Lung (tissue), 12 donors: ENCODE results near the gene TMEM245. TPM values are rescaled to one million over a fixed set of nuclear protein-coding genes. Genes with fewer than 3 reads are reported as not detected.
A peak's percentile ranks its signal among the peaks of the same experiment; 100 is the strongest.

Experiments
- ATAC-seq: fragments of 200-7000 bp; cut with Tn5 transposase; one replicate; pipeline ENCODE4 v1.9.1; 2020; ENCODE audit warnings: moderate number of reproducible peaks; ENCODE audit not compliant: insufficient read depth, low FRiP score
- DNase-seq, 3 donors: peaks; one replicate each; pipeline ENCODE4 v3.0.0-alpha.2; 2013 to 2017
- H3K27ac ChIP-seq, 2 donors: one replicate each; pipeline ENCODE4 v1.5.1; 2013; ENCODE audit warnings: mild to moderate bottlenecking in 2 of 2, moderate library complexity in 2 of 2, control low read depth in 1 of 2, inconsistent platforms in 1 of 2, low read depth in 1 of 2, low read length in 1 of 2
- H3K27me3 ChIP-seq, 3 donors: one replicate each; pipeline ENCODE4 v1.5.1; 2013; ENCODE audit warnings: low read length in 2 of 3; ENCODE audit not compliant: control insufficient read depth in 3 of 3, insufficient read depth in 3 of 3
- H3K36me3 ChIP-seq, 4 donors: one replicate each; pipeline ENCODE4 v1.5.1; 2013; ENCODE audit warnings: low read length in 4 of 4, mild to moderate bottlenecking in 1 of 4, moderate library complexity in 1 of 4; ENCODE audit not compliant: control insufficient read depth in 4 of 4, insufficient read depth in 4 of 4
- H3K4me1 ChIP-seq, 5 donors: one replicate each; pipeline ENCODE4 v1.5.1; 2013; ENCODE audit warnings: low read length in 5 of 5, mild to moderate bottlenecking in 2 of 5, moderate library complexity in 1 of 5; ENCODE audit not compliant: control insufficient read depth in 5 of 5, insufficient read depth in 5 of 5
- H3K4me3 ChIP-seq: one replicate; pipeline ENCODE4 v1.5.1; 2013; ENCODE audit warnings: mild to moderate bottlenecking, control low read depth, moderate library complexity
- H3K9ac ChIP-seq, 2 donors: one replicate each; pipeline ENCODE4 v1.5.1; 2013; ENCODE audit warnings: low read length in 2 of 2, control low read depth in 1 of 2; ENCODE audit not compliant: insufficient read depth in 1 of 2
- H3K9me3 ChIP-seq, 4 donors: one replicate each; pipeline ENCODE4 v1.5.1; 2013; ENCODE audit warnings: low read length in 3 of 4, mild to moderate bottlenecking in 1 of 4, moderate library complexity in 1 of 4; ENCODE audit not compliant: control insufficient read depth in 4 of 4, insufficient read depth in 3 of 4
- WGBS, 2 donors: extraction: QIAGEN DNeasy Blood & Tissue Kit; methylation state at CpG; one replicate each; pipeline ENCODE4 v1.1.7; 2013; 5-methylcytosine and 5-hydroxymethylcytosine counted together
- polyA plus RNA-seq, 2 donors: library from polyadenylated mRNA; stranded (reverse); fragments of 200-250 nt; gene quantifications; one replicate each; pipeline ENCODE4 v1.2.1, GENCODE V29; 2013
- total RNA-seq, 2 donors: library from RNA; depleted of rRNA in 1 of 2; stranded (reverse); fragments of >200 nt in 1 of 2; gene quantifications; one replicate each; pipeline ENCODE4 v1.2.1, GENCODE V29; 2014 to 2021
- TF ChIP-seq, protein P1 (sequence below): IDR thresholded peaks from 2 replicates; pipeline ENCODE4 v1.5.1; 2012; ENCODE audit warnings: mild to moderate bottlenecking; ENCODE audit errors: control extremely low read depth, extremely low read depth
- donor health status: control.
- donor health status: control.
- donor health status: Bipolar disorder and iron deficiency.
- donor health status: healthy.
- donor health status: DM: yes; HTN: yes; CAD: no.

TMEM245 gene
- total and polyA plus RNA-seq, 4 donors = 15.0 to 137 (median 42.0) TPM

DNA sequence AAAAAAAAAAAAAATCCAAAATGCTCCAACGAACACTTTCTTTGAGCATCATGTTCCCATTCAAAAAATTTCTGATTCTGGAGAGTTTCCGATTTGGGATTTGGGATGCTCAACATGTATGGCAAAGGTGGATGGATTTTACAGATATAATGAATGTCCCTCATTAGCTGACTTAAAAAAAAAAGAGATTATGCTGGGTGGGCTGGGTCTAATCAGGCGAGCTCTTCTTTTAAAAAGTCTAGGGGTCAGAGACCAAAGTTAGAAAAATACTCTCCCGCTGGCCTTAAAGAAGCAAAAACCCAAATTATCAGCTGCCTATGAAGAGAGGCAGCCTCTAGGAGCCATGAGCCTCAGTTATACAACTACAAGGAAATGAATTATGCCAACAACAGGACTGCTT is 91.3 kb downstream of the TMEM245 start:
- no peaks in the 10 kb centered on the region for H3K9me3 ChIP-seq
- peaks cover 4 to 16% (median 8%) of the 10 kb centered on the region in 5 donors for H3K4me1 ChIP-seq
- H3K36me3 ChIP-seq = peaks cover 7 to 11% (median 9%) of the 10 kb centered on the region in 4 donors
- TF ChIP-seq, protein P1, sequence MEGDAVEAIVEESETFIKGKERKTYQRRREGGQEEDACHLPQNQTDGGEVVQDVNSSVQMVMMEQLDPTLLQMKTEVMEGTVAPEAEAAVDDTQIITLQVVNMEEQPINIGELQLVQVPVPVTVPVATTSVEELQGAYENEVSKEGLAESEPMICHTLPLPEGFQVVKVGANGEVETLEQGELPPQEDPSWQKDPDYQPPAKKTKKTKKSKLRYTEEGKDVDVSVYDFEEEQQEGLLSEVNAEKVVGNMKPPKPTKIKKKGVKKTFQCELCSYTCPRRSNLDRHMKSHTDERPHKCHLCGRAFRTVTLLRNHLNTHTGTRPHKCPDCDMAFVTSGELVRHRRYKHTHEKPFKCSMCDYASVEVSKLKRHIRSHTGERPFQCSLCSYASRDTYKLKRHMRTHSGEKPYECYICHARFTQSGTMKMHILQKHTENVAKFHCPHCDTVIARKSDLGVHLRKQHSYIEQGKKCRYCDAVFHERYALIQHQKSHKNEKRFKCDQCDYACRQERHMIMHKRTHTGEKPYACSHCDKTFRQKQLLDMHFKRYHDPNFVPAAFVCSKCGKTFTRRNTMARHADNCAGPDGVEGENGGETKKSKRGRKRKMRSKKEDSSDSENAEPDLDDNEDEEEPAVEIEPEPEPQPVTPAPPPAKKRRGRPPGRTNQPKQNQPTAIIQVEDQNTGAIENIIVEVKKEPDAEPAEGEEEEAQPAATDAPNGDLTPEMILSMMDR = no peak
- H3K9ac ChIP-seq = no peak overlapping the region
- no peak for DNase-seq
- no peak overlapping the region for H3K4me3 ChIP-seq
- ATAC-seq = no peak
- no peak overlapping the region for H3K27ac ChIP-seq
- 96 to 97% methylated on average over 4 of the region's 4 CpGs for WGBS, 2 donors
- no peaks in the 10 kb centered on the region for H3K27me3 ChIP-seq

DNA sequence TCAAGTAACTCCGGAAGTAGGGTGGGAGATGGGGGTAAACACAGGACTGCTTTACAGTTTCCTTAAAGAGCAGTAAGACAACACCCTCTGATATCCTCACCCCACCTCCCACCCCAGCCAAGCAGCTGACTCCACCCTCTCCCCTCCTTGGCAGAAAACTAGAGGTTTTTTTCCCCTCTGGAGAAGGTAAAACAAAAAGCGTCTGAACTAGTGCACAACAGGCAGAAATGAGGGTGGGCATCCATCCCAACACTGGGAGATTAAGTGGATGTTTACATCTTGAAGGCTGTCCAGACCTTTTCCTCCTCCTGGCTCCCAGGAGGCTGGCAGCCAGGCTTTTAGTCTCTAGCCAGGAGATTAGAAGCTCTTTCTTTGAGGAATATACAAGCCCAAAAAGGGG is 92.6 kb downstream of the TMEM245 start:
- Histone ChIP-seq H3K36me3 (peaks cover 0 to 10% (median 4%) of the 10 kb centered on the region in 4 donors), H3K4me1 (peaks cover 4 to 19% (median 8%) of the 10 kb centered on the region in 5 donors), H3K4me3 (no peak overlapping the region), H3K27me3 (no peaks in the 10 kb centered on the region), H3K9me3 (no peaks in the 10 kb centered on the region), H3K27ac (peak overlapping the region in 1 of 2 donors; percentile 34), H3K9ac (no peak overlapping the region)
- ATAC-seq (no peak), DNase-seq (peak; percentile 36 to 78 (median 61))
- WGBS, 2 donors = 39 to 53% methylated on average over 2 of the region's 2 CpGs
- TF ChIP-seq, protein P1 = no peak

DNA sequence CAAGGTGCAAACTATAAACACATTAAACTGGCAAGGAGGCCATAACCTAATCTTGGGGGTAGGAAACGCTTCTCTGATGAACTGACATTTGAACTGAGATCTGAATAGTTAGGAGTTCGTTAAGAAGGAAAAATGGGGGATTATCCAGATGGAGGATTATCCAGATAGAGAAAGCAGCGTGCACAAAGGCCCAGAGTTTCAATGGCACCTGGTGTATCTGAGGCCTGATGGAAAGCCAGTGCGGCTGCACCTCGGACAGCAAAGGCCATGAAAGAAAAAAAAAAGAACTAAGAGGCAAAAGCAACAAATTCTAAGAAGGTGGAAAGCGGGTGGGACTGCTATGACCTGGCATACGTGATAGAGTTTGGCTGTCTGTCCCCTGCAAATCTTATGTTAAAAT is 93.4 kb downstream of the TMEM245 start:
- H3K36me3 ChIP-seq = peaks cover 0 to 8% (median 4%) of the 10 kb centered on the region in 4 donors
- TF ChIP-seq, protein P1 = no peak
- ATAC-seq = no peak
- H3K9ac ChIP-seq = no peak overlapping the region
- no peak overlapping the region for H3K4me3 ChIP-seq
- H3K27me3 ChIP-seq = no peaks in the 10 kb centered on the region
- WGBS, 2 donors = 93 to 95% methylated on average over 7 of the region's 7 CpGs
- H3K9me3 ChIP-seq = no peaks in the 10 kb centered on the region
- peaks cover 4 to 19% (median 8%) of the 10 kb centered on the region in 5 donors for H3K4me1 ChIP-seq
- no peak for DNase-seq
- no peak overlapping the region for H3K27ac ChIP-seq

DNA sequence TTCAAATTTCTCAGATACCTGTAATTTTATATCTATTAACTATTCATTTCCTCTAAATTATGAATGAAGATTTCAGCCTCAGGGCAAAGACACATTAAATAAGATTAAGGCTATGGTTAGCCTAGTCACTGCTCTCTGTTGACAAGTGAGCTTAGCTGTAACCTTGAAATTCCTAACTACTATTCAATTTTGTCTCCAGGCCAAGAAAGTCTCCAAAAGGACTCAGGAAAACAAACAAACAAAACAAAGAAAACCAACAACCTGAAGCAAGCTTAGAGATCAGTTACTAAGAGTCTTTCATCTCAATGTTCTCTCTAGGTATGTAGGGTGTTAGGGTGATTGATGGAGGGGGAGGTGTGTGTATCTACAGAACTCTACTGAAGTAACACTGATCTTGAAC is 96.9 kb downstream of the TMEM245 start:
- Histone ChIP-seq H3K9me3 (no peaks in the 10 kb centered on the region), H3K36me3 (peaks cover 0 to 7% (median 5%) of the 10 kb centered on the region in 4 donors), H3K4me1 (peaks cover 4 to 26% (median 9%) of the 10 kb centered on the region in 5 donors), H3K27ac (no peak overlapping the region), H3K4me3 (no peak overlapping the region), H3K27me3 (no peaks in the 10 kb centered on the region), H3K9ac (no peak overlapping the region)
- no peak for DNase-seq
- TF ChIP-seq, protein P1 = no peak
- no peak for ATAC-seq
